Adrenal gland (tissue), 12 donors: ENCODE measurements around the gene CSNK1A1. TPM values are rescaled to one million over a fixed set of nuclear protein-coding genes. Genes with fewer than 3 reads are reported as not detected.
"Not testable (repeated sequence)": the region's sequence is repeated elsewhere in the genome, so short reads cannot be mapped to it uniquely, and the experiment has no call there.

Experiments used
- DNase-seq, 7 donors: peaks; one replicate each; pipeline ENCODE4 v3.0.0-alpha.2; 2019 to 2020
- H3K27ac ChIP-seq, 5 donors: fragments of 200-600 bp; sonication (generic) in 4 of 5; 1 replicate in 3 of 5; 2 replicates in 2 of 5; pipeline versions ENCODE4 v1.5.1 to v1.8.0; 2016 to 2020; ENCODE audit warnings: mild to moderate bottlenecking in 1 of 5
- H3K27me3 ChIP-seq: fragments of 200-600 bp; 2 replicates; pipeline ENCODE4 v1.8.0; 2021
- H3K36me3 ChIP-seq, 2 donors: fragments of 200-600 bp; replicated peaks in 1 of 2; 1 replicate in 1 of 2; 2 replicates in 1 of 2; pipeline versions ENCODE4 v1.5.1 to v1.8.0; 2018 to 2022
- H3K4me1 ChIP-seq, 2 donors: fragments of 200-600 bp; replicated peaks in 1 of 2; 1 replicate in 1 of 2; 2 replicates in 1 of 2; pipeline versions ENCODE4 v1.5.1 to v1.8.0; 2018 to 2021
- H3K4me3 ChIP-seq, 4 donors: fragments of 200-600 bp; sonication (generic) in 3 of 4; one replicate each; pipeline ENCODE4 v1.5.1; 2016 to 2018
- H3K9me3 ChIP-seq, 3 donors: fragments of 200-600 bp; sonication (generic) in 1 of 3; replicated peaks in 1 of 3; 1 replicate in 2 of 3; 2 replicates in 1 of 3; pipeline versions ENCODE4 v1.5.1 to v1.8.0; 2016 to 2021
- CTCF ChIP-seq, 6 experiments: fragments of 450-650 bp in 4 of 6; fragments of 200-600 bp in 2 of 6; sonication (generic) in 1 of 6; IDR thresholded peaks; 1 replicate in 5 of 6; 2 replicates in 1 of 6; pipeline versions ENCODE4 v1.5.1 to v1.8.0; 2016 to 2021; ENCODE audit warnings: antibody characterized with exemption in 6 of 6, mild to moderate bottlenecking in 2 of 6, moderate library complexity in 1 of 6
- POLR2A ChIP-seq, 2 donors: fragments of 450-650 bp; IDR thresholded peaks; one replicate each; pipeline ENCODE4 v1.6.1; 2017; ENCODE audit warnings: antibody characterized with exemption in 2 of 2, mild to moderate bottlenecking in 2 of 2, moderate library complexity in 1 of 2
- WGBS, 4 donors: extraction: QIAGEN DNeasy Blood & Tissue Kit in 2 of 4; methylation state at CpG; one replicate each; pipeline versions ENCODE4 v1.1.5 to v1.1.7; 2013 to 2017; 5-methylcytosine and 5-hydroxymethylcytosine counted together
- intact Hi-C, 2 donors: fragments of 100-400 bp; cut with DNase I; formaldehyde crosslinking; loops; one replicate each; pipeline versions ENCODE4 v1.14.1 to v1.15.0; 2022 to 2023
- polyA plus RNA-seq, 3 donors: library from polyadenylated mRNA; stranded (reverse); fragments of 200-250 nt in 2 of 3; fragments of 350-450 nt in 1 of 3; fragmentation: Illumina TruSeq in 1 of 3; extraction: RNeasy Lipid Tissue Mini Kit (QIAGEN cat#74804) in 1 of 3; gene quantifications; one replicate each; pipeline ENCODE4 v1.2.3, GENCODE V29; 2013 to 2014
- total RNA-seq, 9 donors: library from RNA; depleted of rRNA in 4 of 9; stranded (reverse); fragments of >200 nt in 4 of 9; fragments of 120-200 nt in 1 of 9; fragmentation: NEBNext Ultra II Directional in 1 of 9; extraction: Animal tissue kit (Norgen Biotek cat#: 25700) in 1 of 9; gene quantifications; one replicate each; pipeline versions ENCODE4 v1.1.0 to v1.2.4, GENCODE V29; 2013 to 2023
- donor health status: healthy with polysubstance abuse.
- donor health status: Bipolar disorder and iron deficiency.
- donor health status: DM: yes; HTN: yes; CAD: no.
- donor health status: DM: no; HTN: no; CAD: no.
- donor health status: DM: no; HTN: no; CAD: no.
- donor health status: DM: yes; HTN: yes; CAD: no.

The CSNK1A1 gene
- total and polyA plus RNA-seq, 12 donors = 51.0 to 301 (median 220) TPM

GRCh38 chr5:149517461-149518122 is 33.6 kb downstream of the CSNK1A1 start:
- Histone ChIP-seq H3K27me3 (no peaks in the 10 kb centered on the region), H3K27ac (peak overlapping the region in 4 of 5 donors; percentile 19 to 53 (median 42)), H3K9me3 (no peaks in the 10 kb centered on the region), H3K4me1 (peaks cover 25 to 85% of the 10 kb centered on the region in 2 donors), H3K36me3 (peaks cover 0 to 3% of the 10 kb centered on the region in 2 donors), H3K4me3 (no peak overlapping the region)
- intact Hi-C loops = no loop called here
- TF ChIP-seq CTCF (IDR thresholded peaks at IDR 0.05) (no peak), POLR2A (IDR thresholded peaks at IDR 0.05) (no peak)
- WGBS, 4 donors = 33 to 39% (median 37%) methylated on average over 5 of the region's 5 CpGs
- no peak for DNase-seq

GRCh38 chr5:149514512-149514911 is 36.7 kb downstream of the CSNK1A1 start:
- TF ChIP-seq CTCF (IDR thresholded peaks at IDR 0.05) (no peak), POLR2A (IDR thresholded peaks at IDR 0.05) (no peak)
- Histone ChIP-seq H3K27ac (peak overlapping the region in 2 of 5 donors; percentile 7 to 9), H3K27me3 (no peaks in the 10 kb centered on the region), H3K9me3 (no peaks in the 10 kb centered on the region), H3K4me1 (peaks cover 25 to 57% of the 10 kb centered on the region in 2 donors), H3K4me3 (no peak overlapping the region), H3K36me3 (peaks cover 0 to 29% of the 10 kb centered on the region in 2 donors)
- no peak for DNase-seq
- WGBS, 4 donors = 64 to 74% (median 72%) methylated on average over 1 of the region's 1 CpG
- intact Hi-C loops = no loop called here

- Histone ChIP-seq H3K36me3 (peaks cover 0 to 39% of the 10 kb centered on the region in 2 donors), H3K4me1 (peaks cover 14 to 46% of the 10 kb centered on the region in 2 donors)
- 85 to 88% (median 88%) methylated on average over 11 of the region's 11 CpGs for WGBS, 4 donors
- H3K27me3 ChIP-seq, DNase-seq, H3K4me3 ChIP-seq, intact Hi-C loops, H3K9me3 ChIP-seq, H3K27ac ChIP-seq: not testable (repeated sequence)
Observed at GRCh38 chr5:149513372-149513947, 37.8 kb downstream of the CSNK1A1 start.

- Histone ChIP-seq H3K27ac (no peak overlapping the region), H3K4me3 (no peak overlapping the region), H3K4me1 (peaks cover 4 to 14% of the 10 kb centered on the region in 2 donors), H3K27me3 (no peaks in the 10 kb centered on the region), H3K9me3 (no peaks in the 10 kb centered on the region), H3K36me3 (peaks cover 0 to 72% of the 10 kb centered on the region in 2 donors)
- intact Hi-C loops = no loop called here
- no peak for TF ChIP-seq POLR2A (IDR thresholded peaks at IDR 0.05)
- no peak for TF ChIP-seq CTCF (IDR thresholded peaks at IDR 0.05)
- DNase-seq = no peak
- WGBS, 4 donors = 78 to 92% (median 91%) methylated on average over 1 of the region's 1 CpG
Observed at GRCh38 chr5:149510136-149510535, 41.1 kb downstream of the CSNK1A1 start.
